GM20000 (cell line): ENCODE measurements around the gene ACOT12.

Source experiments
- DNase-seq: peaks from one replicate; pipeline ENCODE4 v3.0.0; 2012; ENCODE audit warnings: low spot score
- TF ChIP-seq, protein P1 (sequence below): IDR thresholded peaks from 2 replicates; pipeline ENCODE4 v1.5.1; 2012; ENCODE audit warnings: mild to moderate bottlenecking, control low read depth; ENCODE audit errors: extremely low read depth, missing control alignments

ACOT12 gene

DNA sequence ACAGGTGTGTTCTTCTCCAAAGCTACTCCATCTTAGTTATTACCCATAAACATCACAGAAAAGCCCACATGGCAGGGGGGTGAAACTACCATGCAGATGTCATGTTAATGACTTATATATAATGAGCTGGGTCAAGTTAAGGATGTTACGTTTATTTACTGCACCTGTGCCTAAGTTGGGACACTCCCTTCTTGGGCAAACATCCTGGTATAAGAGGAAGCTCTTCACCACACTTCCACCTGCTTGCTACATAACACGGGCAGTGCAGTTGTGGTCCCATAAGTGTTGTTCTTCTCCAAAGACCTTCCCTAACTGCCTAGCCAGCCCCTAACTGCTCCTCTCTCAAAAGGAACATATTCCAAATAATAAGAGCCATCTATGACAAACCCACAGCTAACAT is 101.8 kb downstream of the ACOT12 start:
- TF ChIP-seq, protein P1, sequence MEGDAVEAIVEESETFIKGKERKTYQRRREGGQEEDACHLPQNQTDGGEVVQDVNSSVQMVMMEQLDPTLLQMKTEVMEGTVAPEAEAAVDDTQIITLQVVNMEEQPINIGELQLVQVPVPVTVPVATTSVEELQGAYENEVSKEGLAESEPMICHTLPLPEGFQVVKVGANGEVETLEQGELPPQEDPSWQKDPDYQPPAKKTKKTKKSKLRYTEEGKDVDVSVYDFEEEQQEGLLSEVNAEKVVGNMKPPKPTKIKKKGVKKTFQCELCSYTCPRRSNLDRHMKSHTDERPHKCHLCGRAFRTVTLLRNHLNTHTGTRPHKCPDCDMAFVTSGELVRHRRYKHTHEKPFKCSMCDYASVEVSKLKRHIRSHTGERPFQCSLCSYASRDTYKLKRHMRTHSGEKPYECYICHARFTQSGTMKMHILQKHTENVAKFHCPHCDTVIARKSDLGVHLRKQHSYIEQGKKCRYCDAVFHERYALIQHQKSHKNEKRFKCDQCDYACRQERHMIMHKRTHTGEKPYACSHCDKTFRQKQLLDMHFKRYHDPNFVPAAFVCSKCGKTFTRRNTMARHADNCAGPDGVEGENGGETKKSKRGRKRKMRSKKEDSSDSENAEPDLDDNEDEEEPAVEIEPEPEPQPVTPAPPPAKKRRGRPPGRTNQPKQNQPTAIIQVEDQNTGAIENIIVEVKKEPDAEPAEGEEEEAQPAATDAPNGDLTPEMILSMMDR: no peak
- DNase-seq: no peak

DNA sequence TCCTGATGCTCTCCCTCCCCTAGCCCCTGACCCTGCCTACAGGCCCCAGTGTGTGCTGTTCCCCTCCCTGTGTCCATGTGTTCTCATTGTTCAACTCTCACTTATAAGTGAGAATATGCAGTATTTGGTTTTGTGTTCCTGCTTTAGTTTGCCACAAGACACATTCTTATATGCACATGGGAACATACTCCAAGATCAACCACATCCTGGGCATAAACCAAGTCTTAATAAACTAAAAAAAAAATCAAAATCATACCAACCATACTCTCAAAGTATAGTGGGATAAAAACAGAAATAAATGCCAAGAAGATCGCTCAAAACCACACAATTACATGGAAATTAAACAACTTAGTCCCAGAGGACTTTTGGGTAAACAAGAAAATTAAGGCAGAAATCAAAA is 103.8 kb downstream of the ACOT12 start:
- TF ChIP-seq, protein P1: no peak
- no peak for DNase-seq

DNA sequence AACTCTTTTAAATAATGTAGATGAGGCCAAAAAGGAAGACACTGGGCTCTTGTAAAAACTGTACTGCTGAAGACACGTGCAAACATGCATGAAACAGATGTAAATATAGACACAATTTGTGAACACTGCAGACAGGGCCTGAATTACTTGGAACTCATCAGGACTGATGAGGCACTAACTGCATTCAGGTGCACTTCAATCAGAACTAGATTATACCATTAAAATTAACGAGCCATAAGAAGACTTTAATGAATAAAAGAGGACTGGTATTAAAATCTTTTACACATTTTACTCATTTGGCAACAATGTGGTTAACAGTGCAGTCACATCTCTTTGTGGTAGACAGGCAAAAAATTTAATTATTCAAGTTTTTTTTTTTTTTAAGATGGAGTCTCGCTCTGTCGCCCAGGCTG is 105.9 kb downstream of the ACOT12 start:
- DNase-seq: no peak
- TF ChIP-seq, protein P1: no peak

DNA sequence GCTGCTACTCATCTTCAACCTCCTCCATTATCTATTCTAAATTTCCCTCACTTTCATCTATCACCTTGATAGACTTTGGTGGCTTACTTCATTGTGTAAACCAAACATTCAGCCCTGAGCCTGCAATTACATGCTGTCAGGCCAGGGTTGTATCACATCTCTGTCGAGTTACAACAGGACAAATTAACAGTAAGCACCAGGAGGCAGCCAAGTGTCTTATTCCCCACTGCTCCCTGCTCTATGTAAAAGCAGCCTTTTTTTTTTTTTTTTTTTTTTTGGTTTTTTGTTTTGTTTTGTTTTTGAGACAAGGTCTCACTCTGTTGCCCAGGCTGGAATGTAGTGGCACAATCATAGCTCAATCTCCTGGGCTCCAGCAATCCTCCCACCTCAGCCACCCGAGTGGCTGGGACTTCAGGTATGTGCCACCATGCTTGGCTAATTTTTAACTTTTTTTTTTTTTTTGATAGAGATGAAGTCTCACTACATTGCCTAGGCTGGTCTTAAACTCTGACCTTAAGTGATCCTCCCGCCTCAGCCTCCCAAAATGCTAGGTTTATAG is 107.8 kb downstream of the ACOT12 start:
- no peak for DNase-seq
- TF ChIP-seq, protein P1: no peak

DNA sequence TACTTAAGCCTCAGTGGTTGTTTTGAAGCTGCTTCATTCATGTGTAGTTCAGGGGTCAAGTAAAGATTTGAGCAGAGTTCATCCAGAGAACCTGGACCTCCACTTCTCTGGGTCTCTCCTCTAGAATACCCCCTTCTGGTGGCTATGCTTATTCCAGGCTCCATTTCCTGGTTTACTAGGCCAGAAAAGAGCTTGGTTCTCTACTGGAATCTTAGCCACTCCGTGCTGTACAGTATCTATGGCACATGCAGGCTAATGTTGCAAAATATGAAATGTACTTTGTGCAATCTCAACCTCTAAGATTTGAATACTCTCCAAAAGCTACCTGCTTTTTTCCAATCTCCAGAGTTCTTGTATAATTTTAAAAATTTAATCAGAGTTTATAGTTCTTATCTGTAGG is 110.0 kb downstream of the ACOT12 start:
- DNase-seq: no peak
- TF ChIP-seq, protein P1: no peak
